GM15510 (cell line): Measurements from ENCODE around the gene CPN2.
A peak's percentile ranks its signal among the peaks of the same experiment; 100 is the strongest.

Experiments
- POLR2A ChIP-seq: IDR thresholded peaks from 3 replicates; pipeline ENCODE4 v1.6.1; 2011; ENCODE audit warnings: borderline replicate concordance; ENCODE audit not compliant: insufficient read length; ENCODE audit errors: extremely low read depth

CPN2 gene

GRCh38 chr3:194306771-194307640 is 44.1 kb downstream of the CPN2 start:
- no peak for TF ChIP-seq POLR2A

- peak; percentile 11 for TF ChIP-seq POLR2A
Measured at GRCh38 chr3:194306109-194306686, 44.9 kb downstream of the CPN2 start.

GRCh38 chr3:194305356-194306108 is 45.6 kb downstream of the CPN2 start:
- TF ChIP-seq POLR2A: no peak

- no peak for TF ChIP-seq POLR2A
Measured at GRCh38 chr3:194304186-194304917, 46.8 kb downstream of the CPN2 start.

- TF ChIP-seq POLR2A: no peak
Measured at GRCh38 chr3:194303749-194304148, 47.4 kb downstream of the CPN2 start.

- TF ChIP-seq POLR2A: no peak
Measured at GRCh38 chr3:194301730-194302129, 49.4 kb downstream of the CPN2 start.

- TF ChIP-seq POLR2A: no peak
Measured at GRCh38 chr3:194300936-194301335, 50.2 kb downstream of the CPN2 start.

GRCh38 chr3:194300382-194300758 is 50.8 kb downstream of the CPN2 start:
- no peak for TF ChIP-seq POLR2A

GRCh38 chr3:194298331-194299227 is 52.5 kb downstream of the CPN2 start:
- no peak for TF ChIP-seq POLR2A

GRCh38 chr3:194296454-194297263 is 54.5 kb downstream of the CPN2 start:
- TF ChIP-seq POLR2A: no peak

- no peak for TF ChIP-seq POLR2A
Measured at GRCh38 chr3:194294895-194295214, 56.3 kb downstream of the CPN2 start.

GRCh38 chr3:194294199-194294894 is 56.8 kb downstream of the CPN2 start:
- TF ChIP-seq POLR2A: no peak
